ENCODE data around the gene PORCN.

The PORCN gene

DNA sequence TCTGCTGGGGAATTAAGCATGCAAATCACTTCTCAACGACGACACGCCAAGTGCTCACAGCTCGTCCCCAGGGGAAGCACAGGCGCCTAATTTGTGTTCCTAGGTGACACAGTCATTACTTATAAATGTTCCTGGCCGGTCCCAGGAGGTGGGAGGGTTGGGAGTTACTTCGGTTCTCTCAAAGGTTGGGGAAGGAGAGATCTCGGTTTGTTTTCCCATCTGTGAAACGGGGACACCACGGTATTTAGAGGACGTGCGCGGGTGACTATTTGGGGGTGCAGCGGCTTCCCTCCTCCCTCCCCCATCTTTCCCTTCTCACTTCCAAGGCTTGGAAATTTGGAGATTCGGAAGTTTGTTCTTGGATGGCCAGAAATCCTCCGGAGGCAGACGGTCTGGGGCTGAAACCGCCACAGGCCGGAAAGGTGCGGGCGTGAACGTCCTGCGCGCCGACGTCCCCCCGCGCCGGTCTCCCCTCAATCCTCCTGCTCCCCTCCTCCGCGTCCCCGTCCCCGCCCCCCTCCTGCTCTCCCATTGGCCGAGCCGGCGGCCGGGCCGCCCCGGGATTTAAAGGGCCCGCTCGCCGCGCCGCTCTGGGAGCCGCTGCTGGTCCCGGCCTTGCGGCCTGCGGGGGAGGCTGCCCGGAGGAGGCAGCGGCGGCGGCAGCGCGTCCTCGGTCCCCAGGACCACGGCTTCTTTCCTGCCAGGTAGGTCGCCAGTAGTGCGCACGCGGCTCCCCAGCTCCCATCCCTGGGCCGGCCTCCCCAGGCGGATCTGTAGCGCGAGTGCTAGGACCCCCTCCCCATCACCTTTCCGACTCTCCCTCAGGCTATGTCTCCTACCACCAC, at the start of gene PORCN:
PORCN (plus strand) TSS at position 593 of the 845 bp plus-strand sequence. CDS start 829 bp downstream, outside the sequence.
- peak; percentile 53 for DNase-seq

DNA sequence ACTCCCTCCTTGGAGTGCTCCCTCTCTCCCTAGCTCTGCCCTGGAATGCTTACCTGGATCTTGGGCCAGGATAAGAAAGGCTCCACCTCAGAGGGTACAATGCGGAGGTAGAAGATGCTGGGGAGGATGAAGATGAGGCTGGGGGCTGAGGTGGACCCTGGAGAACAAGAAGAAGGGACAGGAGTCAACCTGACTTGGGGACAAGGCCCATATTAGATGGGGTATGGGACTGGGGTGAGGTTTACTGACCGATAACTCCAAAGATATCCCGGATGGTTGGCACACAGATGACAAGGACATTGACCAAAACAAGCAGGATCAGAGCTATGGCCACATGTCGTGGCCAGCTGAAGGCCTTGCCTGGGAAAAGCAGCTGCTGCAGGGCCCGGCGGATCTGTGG, 49.3 kb upstream of the PORCN start:
- no peak for DNase-seq

DNA sequence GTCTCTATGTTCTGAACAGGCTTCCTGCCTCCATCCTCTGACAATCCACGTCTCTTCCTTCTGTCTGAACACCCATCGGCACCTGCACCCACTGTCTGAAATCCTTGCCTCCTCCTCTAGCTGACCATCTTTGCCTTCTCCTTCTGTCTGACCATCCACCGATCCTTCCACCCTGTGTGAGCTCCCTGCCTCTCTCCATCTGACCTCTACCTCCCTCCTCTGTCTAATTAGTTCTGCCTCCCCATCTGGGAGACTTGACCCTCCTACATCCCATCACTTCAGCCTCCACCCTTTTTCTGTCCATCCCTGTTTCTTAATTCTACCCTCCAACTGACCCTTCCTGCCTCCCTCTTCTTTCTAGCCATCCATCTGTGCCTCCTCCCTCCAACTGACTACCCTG, 48.8 kb upstream of the PORCN start:
- DNase-seq: no peak

DNA sequence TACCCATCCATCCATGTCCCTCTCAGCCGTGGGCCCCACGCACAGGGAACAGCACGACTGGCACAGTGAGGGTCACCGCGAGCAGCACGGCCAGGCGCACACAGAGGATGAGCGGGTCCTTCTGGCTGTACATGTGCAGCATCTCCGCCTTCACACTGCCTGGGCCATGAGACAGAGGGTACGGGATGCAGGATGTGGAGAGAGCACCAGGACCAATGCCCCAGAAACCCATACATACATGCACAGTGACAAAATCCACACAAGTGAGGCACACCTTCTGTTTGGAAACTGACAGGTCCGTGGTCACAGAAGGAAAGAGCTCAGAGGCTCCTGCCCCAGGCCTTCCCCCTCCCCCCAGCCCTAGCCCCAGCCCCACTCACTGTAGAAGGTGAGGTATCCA, 48.2 kb upstream of the PORCN start:
- no peak for DNase-seq

GRCh38 chrX:48461830-48462229, 47.0 kb upstream of the PORCN start:
- no peak for DNase-seq

DNA sequence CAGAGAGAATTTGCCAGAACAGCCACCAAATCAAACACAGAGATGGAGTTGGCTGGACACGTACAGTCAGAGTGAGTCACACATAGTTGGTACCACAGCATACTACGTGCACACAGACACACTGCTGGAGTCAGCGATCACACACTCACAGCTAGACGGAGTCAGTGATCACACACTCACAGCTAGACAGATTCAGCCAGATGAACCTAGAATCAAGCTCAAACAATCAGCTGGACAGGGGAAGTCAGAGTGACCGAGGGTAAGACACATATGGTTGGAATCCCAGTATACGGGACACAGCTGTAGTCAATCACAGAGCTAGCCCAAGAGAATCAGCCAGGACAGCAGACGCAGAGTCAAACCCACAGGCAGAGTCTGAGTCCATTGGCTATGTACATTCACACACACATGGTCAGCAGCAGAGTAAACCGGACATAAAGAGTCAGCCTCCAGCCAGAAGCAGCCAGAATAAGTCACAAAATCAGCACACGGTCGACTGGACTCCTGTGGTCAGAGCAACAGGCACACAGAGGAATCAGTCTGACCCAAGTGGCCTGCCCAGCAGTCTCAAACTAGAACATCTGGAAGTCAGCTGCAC, 43.4 kb upstream of the PORCN start:
- DNase-seq: no peak

GRCh38 chrX:48466696-48467095, 42.1 kb upstream of the PORCN start:
- no peak for DNase-seq

DNA sequence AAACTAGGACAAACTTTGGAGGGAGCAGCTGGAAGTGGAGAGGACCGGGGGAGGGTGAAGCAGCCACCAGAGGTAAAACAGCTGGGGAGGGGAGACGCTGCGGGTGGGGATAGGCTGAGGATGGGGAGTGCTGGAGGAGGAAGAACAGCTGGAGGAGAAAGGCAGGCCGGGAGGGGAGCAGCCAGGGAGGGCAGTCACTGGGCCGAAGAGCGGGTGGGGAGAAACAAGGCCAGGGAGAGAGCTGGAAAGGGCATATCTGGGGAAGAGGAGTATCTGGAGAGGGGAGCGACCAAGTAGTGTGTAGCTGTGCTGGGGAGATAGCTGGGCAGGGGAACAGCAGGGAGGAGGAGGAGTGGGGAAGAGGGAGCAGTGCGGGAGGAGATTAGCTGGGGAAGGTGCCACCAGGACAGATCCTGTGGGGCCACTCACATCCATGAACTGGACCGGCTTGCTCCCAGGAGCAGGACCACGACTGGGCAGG, 41.5 kb upstream of the PORCN start:
- DNase-seq: no peak

- no peak for DNase-seq
These were observed 40.5 kb upstream of the PORCN start for GRCh38 chrX:48468247-48468671.

- no peak for DNase-seq
These were observed 39.8 kb upstream of the PORCN start for GRCh38 chrX:48468693-48469691.

DNA sequence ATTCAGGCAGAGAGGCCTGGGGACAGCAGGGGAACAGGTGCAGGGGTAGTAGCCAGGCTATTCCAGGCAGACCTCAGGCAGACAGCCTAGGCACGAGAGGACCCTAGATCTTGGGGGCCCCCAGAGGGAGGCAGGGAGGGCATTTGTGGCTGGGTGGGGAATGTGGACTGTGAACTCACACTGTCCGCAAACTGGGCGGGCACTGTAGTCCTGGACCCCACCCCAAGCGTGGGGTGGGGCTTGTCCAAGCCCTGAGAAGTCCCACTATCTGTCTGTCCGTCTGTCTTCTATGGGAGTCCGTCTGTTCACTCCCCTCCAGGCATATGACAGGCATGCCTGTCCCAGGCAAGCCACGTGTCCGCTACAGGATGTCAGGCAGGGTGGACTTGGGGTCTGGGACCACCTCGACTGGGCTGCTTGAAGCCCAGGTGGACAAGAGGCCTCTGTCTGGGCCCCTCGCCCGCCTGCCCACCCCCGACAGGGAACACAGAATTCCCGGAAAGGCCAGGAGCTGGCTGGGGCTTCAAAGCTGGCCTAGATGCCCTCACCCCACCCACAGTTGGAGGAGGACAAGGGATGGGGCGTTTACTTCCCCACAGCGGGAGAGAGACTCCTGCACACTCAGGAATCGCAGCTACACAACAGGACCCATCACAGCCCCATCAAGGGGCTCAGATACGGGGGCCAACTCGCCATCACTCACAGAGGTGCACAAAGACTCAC, 38.5 kb upstream of the PORCN start, which contains the start of gene SLC38A5:
SLC38A5 (minus strand) TSS at position 151 of the 723 bp plus-strand sequence. CDS start 2,336 bp downstream, outside the sequence.
- no peak for DNase-seq

GRCh38 chrX:48470833-48471118, 38.0 kb upstream of the PORCN start:
- no peak for DNase-seq

DNA sequence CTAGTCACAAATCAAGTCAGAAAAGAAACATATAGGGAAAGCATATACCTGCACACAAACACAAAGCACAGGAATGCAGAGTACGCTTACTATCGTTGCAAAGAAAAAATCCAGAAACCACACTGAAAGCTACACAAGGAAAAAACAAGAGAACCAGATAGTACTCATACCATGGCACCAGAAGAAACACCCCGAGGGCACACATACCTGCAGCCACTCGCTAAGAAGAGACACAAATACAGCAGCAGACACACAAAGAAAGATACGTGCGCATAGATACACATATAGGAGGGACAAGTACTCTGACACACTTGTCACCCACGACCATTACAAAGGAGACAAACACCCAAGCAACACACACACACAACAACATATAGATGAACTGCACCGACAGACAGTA, 37.3 kb upstream of the PORCN start:
- no peak for DNase-seq

DNA sequence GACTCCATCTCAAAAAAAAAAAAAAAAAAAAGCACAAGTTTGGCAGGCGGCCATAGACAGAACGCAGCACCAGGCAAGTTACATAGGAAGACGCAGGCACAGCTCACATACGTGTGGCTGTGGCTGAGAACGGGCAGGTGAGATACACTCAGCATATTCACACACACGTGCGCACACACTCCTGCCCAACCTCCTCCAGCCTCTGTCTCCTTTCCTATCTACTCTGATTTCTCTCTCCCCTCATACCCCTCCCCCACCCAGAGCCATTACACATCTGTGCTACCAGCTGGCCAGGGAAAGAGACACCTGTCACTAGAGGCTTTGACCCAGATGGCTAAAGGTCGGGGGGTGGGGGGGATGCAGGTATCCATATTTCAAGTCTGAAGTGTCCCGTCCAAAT, 36.6 kb upstream of the PORCN start:
- peak; percentile 61 for DNase-seq

DNA sequence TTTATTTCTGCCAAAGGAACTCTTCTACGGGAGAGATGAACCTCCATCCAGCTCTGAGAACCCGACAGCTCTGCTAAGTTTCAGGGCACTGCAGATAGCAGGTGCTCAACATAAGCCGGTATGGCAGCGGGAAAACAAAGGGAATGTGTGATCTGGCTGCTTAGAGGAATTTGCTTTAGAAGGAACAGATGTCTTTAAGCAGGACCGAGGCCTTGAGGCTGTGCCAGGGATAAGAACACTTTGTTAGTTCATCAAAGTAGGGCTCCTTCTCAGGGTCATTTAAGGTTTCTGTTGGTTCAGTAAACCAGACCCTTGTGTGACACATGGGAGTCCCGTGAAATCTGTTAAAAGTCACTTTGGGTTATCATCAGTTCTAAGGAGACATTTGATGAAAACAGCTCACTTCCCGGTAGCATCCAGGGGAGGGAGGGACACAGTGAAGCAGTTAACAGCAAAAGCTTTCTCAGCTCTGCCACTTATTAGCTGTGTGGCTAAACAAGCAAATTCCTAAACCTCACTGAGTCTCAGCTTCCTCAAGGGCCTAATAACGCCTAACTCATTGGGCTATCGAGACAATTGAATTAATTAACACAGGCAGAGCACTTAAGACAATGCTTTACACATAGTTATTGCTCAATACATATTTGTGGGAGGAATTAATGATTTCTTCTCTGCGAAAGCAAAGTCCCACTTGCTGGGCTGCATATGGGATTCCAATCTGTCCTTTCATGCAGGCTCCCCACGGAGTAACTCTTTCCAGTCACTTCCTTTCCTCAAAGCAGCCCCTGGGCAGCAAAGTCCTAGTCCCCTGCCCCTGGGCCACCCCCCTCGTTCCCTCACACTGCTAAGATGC, 35.7 kb upstream of the PORCN start:
- peak; percentile 8 for DNase-seq

DNA sequence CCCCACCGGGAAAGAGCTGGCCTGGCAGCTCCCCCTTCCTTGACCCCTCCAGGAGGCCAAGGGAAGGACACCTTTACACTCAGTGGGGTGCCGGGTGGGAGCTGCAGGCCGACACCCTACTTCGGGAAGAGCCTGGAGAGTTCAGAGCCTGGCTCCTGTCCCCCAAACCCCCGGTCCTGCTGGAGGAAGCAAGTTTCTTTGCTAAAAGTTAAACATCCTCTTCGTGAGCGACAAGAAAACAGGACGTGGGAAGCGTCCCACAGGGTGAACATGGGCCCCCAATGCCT, 35.1 kb upstream of the PORCN start:
- no peak for DNase-seq

GRCh38 chrX:48474127-48474526, 34.7 kb upstream of the PORCN start:
- no peak for DNase-seq

GRCh38 chrX:48474581-48474980, 34.2 kb upstream of the PORCN start:
- no peak for DNase-seq

DNA sequence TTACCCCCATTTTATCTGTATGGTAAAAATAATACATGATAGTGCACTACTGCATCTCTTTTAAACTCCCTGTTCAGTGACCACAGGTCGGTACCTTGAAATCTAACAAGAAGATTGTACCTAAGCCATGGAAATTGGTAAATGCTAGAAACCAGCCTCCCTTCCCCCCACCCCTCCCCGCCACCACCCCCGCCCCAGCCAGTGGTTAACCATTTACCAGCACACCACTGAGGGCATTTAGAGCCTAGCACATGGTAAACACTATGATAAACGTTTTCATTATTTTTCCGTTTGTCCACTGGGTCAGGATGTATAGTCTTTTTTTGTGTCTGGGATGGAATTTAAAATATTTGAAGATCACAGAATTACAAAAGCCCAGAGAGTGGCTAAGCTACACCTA, 33.5 kb upstream of the PORCN start:
- no peak for DNase-seq

DNA sequence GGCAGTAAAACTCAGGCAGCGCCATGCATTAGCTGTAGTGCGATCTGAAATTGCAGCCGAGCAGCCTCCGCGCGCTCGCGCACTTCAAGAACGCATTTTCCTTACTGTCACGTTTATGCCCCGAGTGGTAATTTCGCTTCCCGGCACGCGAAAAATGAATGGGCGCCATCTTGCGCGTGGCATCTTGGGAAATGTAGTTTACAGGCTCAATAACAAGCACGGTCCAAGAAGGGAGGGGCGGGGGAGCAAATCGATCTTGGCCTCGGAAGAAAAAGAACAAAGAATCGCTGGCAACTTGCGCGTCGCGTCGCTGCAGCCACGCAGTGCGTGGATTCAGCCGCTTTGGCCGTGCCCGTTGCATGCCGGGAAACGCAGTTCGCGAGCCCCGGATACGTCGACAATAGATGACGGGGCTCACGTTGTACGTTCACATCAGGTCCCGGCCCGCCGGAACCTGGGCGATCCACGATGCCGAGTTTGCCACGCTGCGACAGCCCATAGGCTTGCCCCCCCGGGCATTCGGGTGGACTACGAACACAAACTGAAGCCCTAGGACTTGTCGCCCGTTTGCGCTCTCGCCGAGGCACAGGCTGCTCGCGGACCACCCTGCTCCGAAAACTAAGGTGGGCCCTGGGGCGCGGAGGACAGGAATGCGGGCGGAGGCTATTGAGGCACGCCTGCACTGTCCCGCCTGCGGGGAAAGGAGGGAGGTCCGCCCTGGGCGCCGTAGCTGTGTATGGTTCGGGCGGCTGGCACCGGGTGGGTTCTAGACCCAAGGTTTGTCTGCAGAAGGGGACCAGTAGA, 32.8 kb upstream of the PORCN start, which contains the start of gene FTSJ1:
FTSJ1 (plus strand) TSS at position 426 of the 804 bp plus-strand sequence. CDS start 1,849 bp downstream, outside the sequence.
- peak; percentile 83 for DNase-seq

GRCh38 chrX:48476919-48477318, 31.9 kb upstream of the PORCN start:
- no peak for DNase-seq
